Kidney (tissue), 14 donors: ENCODE measurements around the gene CEP112. TPM values are rescaled to one million over a fixed set of nuclear protein-coding genes. Genes with fewer than 3 reads are reported as not detected.

Source experiments
- DNase-seq, 5 donors: peaks; one replicate each; pipeline ENCODE4 v3.0.0-alpha.2; 2013 to 2020
- FAIRE-seq: peaks from 2 replicates; lab custom pipeline; 2012; peaks lifted over from hg19 to GRCh38; lab: Jason Lieb, UNC
- H3K27ac ChIP-seq, 2 donors: one replicate each; pipeline ENCODE4 v1.7.0; 2013; ENCODE audit warnings: low read depth in 2 of 2, low read length in 2 of 2, inconsistent platforms in 1 of 2
- H3K27me3 ChIP-seq: one replicate; pipeline ENCODE4 v1.7.1; 2013; ENCODE audit warnings: low read length, inconsistent platforms; ENCODE audit not compliant: control insufficient read depth, insufficient read depth
- H3K36me3 ChIP-seq, 3 donors: one replicate each; pipeline versions ENCODE4 v1.7.0 to v1.7.1; 2013; ENCODE audit warnings: low read length in 3 of 3, control low read depth in 1 of 3, inconsistent platforms in 1 of 3; ENCODE audit not compliant: insufficient read depth in 3 of 3, control insufficient read depth in 2 of 3
- H3K4me1 ChIP-seq, 3 donors: one replicate each; pipeline versions ENCODE4 v1.7.0 to v1.7.1; 2013; ENCODE audit warnings: low read length in 3 of 3, inconsistent platforms in 1 of 3, low read depth in 1 of 3; ENCODE audit not compliant: control insufficient read depth in 2 of 3, insufficient read depth in 2 of 3
- H3K4me3 ChIP-seq, 3 donors: one replicate each; pipeline versions ENCODE4 v1.7.0 to v1.8.1; 2013; ENCODE audit warnings: low read length in 3 of 3, control low read depth in 1 of 3, inconsistent platforms in 1 of 3
- H3K9ac ChIP-seq, 3 donors: one replicate each; pipeline versions ENCODE4 v1.7.0 to v1.7.1; 2013; ENCODE audit warnings: low read length in 3 of 3, control low read depth in 1 of 3, inconsistent platforms in 1 of 3
- H3K9me3 ChIP-seq, 3 donors: one replicate each; pipeline versions ENCODE4 v1.7.0 to v1.7.1; 2013; ENCODE audit warnings: low read length in 3 of 3, control low read depth in 1 of 3, inconsistent platforms in 1 of 3; ENCODE audit not compliant: control insufficient read depth in 2 of 3, insufficient read depth in 1 of 3
- intact Hi-C: fragments of 100-400 bp; cut with DNase I; formaldehyde crosslinking; loops from one replicate; pipeline ENCODE4 v1.11.1; 2022
- polyA plus RNA-seq: library from polyadenylated mRNA; stranded (reverse); fragments of 350-450 nt; fragmentation: Illumina TruSeq; extraction: RNeasy Lipid Tissue Mini Kit (QIAGEN cat#74804); gene quantifications from one replicate; pipeline ENCODE4 v1.2.3, GENCODE V29; 2014; ENCODE audit warnings: low read depth, low replicate concordance; ENCODE audit not compliant: insufficient read depth
- total RNA-seq: library from RNA; stranded (reverse); fragmentation: NEBNext Ultra II Directional; extraction: Animal tissue kit (Norgen Biotek cat#: 25700); gene quantifications from one replicate; pipeline ENCODE4 v1.2.1, GENCODE V29; 2021
- TF ChIP-seq, protein P1 (sequence below): IDR thresholded peaks from 3 replicates; pipeline ENCODE4 v1.5.1; 2012; ENCODE audit warnings: mild to moderate bottlenecking, moderate library complexity, borderline replicate concordance; ENCODE audit not compliant: insufficient read depth; ENCODE audit errors: extremely low read depth
- donor health status: control.
- donor health status: control.
- donor health status: control.
- donor health status: control.
- donor health status: control.
- donor health status: DM: yes; HTN: yes; CAD: no.
- donor health status: Normal renal cell carcinoma (clear cell type).

Gene CEP112
- total and polyA plus RNA-seq, 2 donors from 2014 or later = 17.0 to 27.4 TPM

DNA sequence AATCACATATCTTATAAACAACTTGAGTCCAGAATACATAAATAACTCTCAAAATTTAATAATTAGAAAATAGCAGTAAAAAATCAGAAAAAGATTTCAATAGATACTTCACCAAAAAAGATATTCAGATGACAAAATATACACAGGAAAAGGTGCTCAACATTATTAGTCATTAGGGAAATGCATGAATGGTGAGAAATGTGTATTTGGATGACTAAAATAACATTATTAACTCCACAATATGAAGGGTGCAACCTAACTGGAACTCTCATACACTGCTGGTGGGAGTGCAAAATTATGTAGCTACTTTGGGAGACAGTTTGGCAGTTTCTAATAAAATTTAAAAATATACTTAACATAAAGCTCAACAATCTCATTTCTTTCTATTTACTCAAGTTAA lies 368.2 kb downstream of the CEP112 start:
- no peaks in the 10 kb centered on the region for H3K4me1 ChIP-seq
- DNase-seq = no peak
- intact Hi-C loops = no loop called here
- H3K9me3 ChIP-seq = peaks cover 0 to 5% (median 0%) of the 10 kb centered on the region in 3 donors
- no peaks in the 10 kb centered on the region for H3K27me3 ChIP-seq
- FAIRE-seq = no peak
- TF ChIP-seq, protein P1, sequence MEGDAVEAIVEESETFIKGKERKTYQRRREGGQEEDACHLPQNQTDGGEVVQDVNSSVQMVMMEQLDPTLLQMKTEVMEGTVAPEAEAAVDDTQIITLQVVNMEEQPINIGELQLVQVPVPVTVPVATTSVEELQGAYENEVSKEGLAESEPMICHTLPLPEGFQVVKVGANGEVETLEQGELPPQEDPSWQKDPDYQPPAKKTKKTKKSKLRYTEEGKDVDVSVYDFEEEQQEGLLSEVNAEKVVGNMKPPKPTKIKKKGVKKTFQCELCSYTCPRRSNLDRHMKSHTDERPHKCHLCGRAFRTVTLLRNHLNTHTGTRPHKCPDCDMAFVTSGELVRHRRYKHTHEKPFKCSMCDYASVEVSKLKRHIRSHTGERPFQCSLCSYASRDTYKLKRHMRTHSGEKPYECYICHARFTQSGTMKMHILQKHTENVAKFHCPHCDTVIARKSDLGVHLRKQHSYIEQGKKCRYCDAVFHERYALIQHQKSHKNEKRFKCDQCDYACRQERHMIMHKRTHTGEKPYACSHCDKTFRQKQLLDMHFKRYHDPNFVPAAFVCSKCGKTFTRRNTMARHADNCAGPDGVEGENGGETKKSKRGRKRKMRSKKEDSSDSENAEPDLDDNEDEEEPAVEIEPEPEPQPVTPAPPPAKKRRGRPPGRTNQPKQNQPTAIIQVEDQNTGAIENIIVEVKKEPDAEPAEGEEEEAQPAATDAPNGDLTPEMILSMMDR = no peak
- no peaks in the 10 kb centered on the region for H3K36me3 ChIP-seq
- H3K9ac ChIP-seq = no peak overlapping the region
- H3K27ac ChIP-seq = no peak overlapping the region
- H3K4me3 ChIP-seq = no peak overlapping the region

- H3K4me3 ChIP-seq = no peak overlapping the region
- intact Hi-C loops = no loop called here
- H3K27me3 ChIP-seq = no peaks in the 10 kb centered on the region
- H3K4me1 ChIP-seq = no peaks in the 10 kb centered on the region
- H3K36me3 ChIP-seq = no peaks in the 10 kb centered on the region
- TF ChIP-seq, protein P1 = no peak
- H3K27ac ChIP-seq = no peak overlapping the region
- no peak for FAIRE-seq
- H3K9me3 ChIP-seq = no peaks in the 10 kb centered on the region
- DNase-seq = no peak
- H3K9ac ChIP-seq = no peak overlapping the region
Observed at GRCh38 chr17:65820811-65821210, 371.1 kb downstream of the CEP112 start.

- intact Hi-C loops = no loop called here
- Histone ChIP-seq H3K9me3 (no peaks in the 10 kb centered on the region), H3K4me3 (no peak overlapping the region), H3K36me3 (no peaks in the 10 kb centered on the region), H3K27ac (no peak overlapping the region), H3K9ac (no peak overlapping the region), H3K4me1 (no peaks in the 10 kb centered on the region), H3K27me3 (no peaks in the 10 kb centered on the region)
- no peak for DNase-seq
- TF ChIP-seq, protein P1 = no peak
- no peak for FAIRE-seq
Observed at GRCh38 chr17:65820306-65820705, 371.6 kb downstream of the CEP112 start.

- DNase-seq (no peak), FAIRE-seq (no peak)
- H3K27me3 ChIP-seq = no peaks in the 10 kb centered on the region
- no peaks in the 10 kb centered on the region for H3K4me1 ChIP-seq
- TF ChIP-seq, protein P1 = no peak
- intact Hi-C loops = no loop called here
- no peak overlapping the region for H3K4me3 ChIP-seq
- H3K9me3 ChIP-seq = no peaks in the 10 kb centered on the region
- no peak overlapping the region for H3K9ac ChIP-seq
- H3K27ac ChIP-seq = no peak overlapping the region
- no peaks in the 10 kb centered on the region for H3K36me3 ChIP-seq
Observed at GRCh38 chr17:65819810-65820209, 372.1 kb downstream of the CEP112 start.
